SK-N-SH (cell line): ENCODE data around the gene TRNP1. TPM values are rescaled to one million over a fixed set of nuclear protein-coding genes. Genes with fewer than 3 reads are reported as not detected.

Experiments
- CTCF ChIA-PET: fragments of 300-600, 350-600 bp; formaldehyde crosslinking; extraction: SDS; loops from one replicate; lab custom pipeline; 2021; lab: Yijun Ruan, JAX
- POLR2A ChIA-PET: fragments of 350-600 bp; sonication (Branson Sonifier 250); formaldehyde crosslinking; extraction: SDS; loops from one replicate; lab custom pipeline; 2020; ENCODE audit warnings: antibody characterized with exemption, inconsistent platforms; lab: Yijun Ruan, JAX
- DNase-seq: peaks from one replicate; pipeline ENCODE4 v3.0.0; 2012
- H2AFZ ChIP-seq: fragments of 200-600 bp; sonication (generic); 2 replicates; pipeline ENCODE4 v1.8.1; 2016; ENCODE audit warnings: antibody characterized with exemption, mild to moderate bottlenecking, low read depth
- H3F3A ChIP-seq: fragments of 200-600 bp; sonication (generic); replicated peaks from 2 replicates; pipeline ENCODE3; 2016; ENCODE audit warnings: antibody characterized with exemption, mild to moderate bottlenecking; ENCODE audit not compliant: insufficient read depth
- H3K27ac ChIP-seq, 2 experiments: fragments of 200-500 bp in 1 of 2; fragments of 200-600 bp in 1 of 2; sonication (Bioruptor generic) in 1 of 2; sonication (generic), shearing (Covaris generic) in 1 of 2; 2 replicates each; pipeline versions ENCODE4 v1.5.1 to v1.6.1; 2014 to 2016; ENCODE audit warnings: low read depth in 2 of 2, inconsistent platforms in 1 of 2, low read length in 1 of 2, mild to moderate bottlenecking in 1 of 2, mixed read lengths in 1 of 2
- H3K27me3 ChIP-seq: fragments of 200-600 bp; sonication (generic), shearing (Covaris generic); 2 replicates; pipeline ENCODE4 v1.6.1; 2016; ENCODE audit warnings: mixed run types; ENCODE audit not compliant: insufficient read depth
- H3K36me3 ChIP-seq, 2 experiments: fragments of 200-500 bp in 1 of 2; fragments of 200-600 bp in 1 of 2; sonication (Bioruptor generic) in 1 of 2; sonication (generic) in 1 of 2; replicated peaks in 1 of 2; 2 replicates each; pipeline versions ENCODE3 to v1.5.1; 2014 to 2016; ENCODE audit warnings: low read length in 1 of 2, mild to moderate bottlenecking in 1 of 2; ENCODE audit not compliant: insufficient read depth in 2 of 2, control insufficient read depth in 1 of 2
- H3K4me1 ChIP-seq, 2 experiments: fragments of 200-500 bp in 1 of 2; fragments of 200-600 bp in 1 of 2; sonication (Bioruptor generic) in 1 of 2; sonication (generic), shearing (Covaris generic) in 1 of 2; 2 replicates each; pipeline versions ENCODE4 v1.5.1 to v1.6.1; 2014 to 2016; ENCODE audit warnings: low read depth in 1 of 2, low read length in 1 of 2, mixed run types in 1 of 2; ENCODE audit not compliant: insufficient read depth in 2 of 2, control insufficient read depth in 1 of 2
- H3K4me2 ChIP-seq: fragments of 200-600 bp; sonication (generic), shearing (Covaris generic); 2 replicates; pipeline ENCODE4 v1.6.1; 2017; ENCODE audit warnings: mixed run types
- H3K4me3 ChIP-seq, 2 experiments: fragments of 200-500 bp in 1 of 2; fragments of 200-600 bp in 1 of 2; sonication (Bioruptor generic) in 1 of 2; sonication (generic), shearing (Covaris generic) in 1 of 2; 2 replicates each; pipeline versions ENCODE4 v1.5.1 to v1.8.1; 2014 to 2016; ENCODE audit warnings: low read depth in 2 of 2, inconsistent platforms in 1 of 2, low read length in 1 of 2, mild to moderate bottlenecking in 1 of 2, mixed read lengths in 1 of 2, moderate library complexity in 1 of 2
- H3K79me2 ChIP-seq: fragments of 200-600 bp; sonication (generic); 2 replicates; pipeline ENCODE4 v1.8.1; 2017; ENCODE audit warnings: mild to moderate bottlenecking; ENCODE audit not compliant: insufficient read depth
- H3K9ac ChIP-seq: fragments of 200-600 bp; sonication (generic); 2 replicates; pipeline ENCODE4 v1.6.1; 2017; ENCODE audit warnings: mixed run types
- H3K9me2 ChIP-seq: fragments of 200-600 bp; sonication (generic); 2 replicates; pipeline ENCODE4 v1.6.1; 2017; ENCODE audit warnings: mixed run types
- H3K9me3 ChIP-seq: fragments of 200-600 bp; sonication (generic); 2 replicates; pipeline ENCODE4 v1.6.1; 2017; ENCODE audit warnings: mixed run types, mild to moderate bottlenecking, moderate library complexity
- H4K20me1 ChIP-seq: fragments of 200-600 bp; sonication (generic); 2 replicates; pipeline ENCODE4 v1.6.1; 2017; ENCODE audit warnings: mild to moderate bottlenecking, mixed run types; ENCODE audit not compliant: insufficient read depth
- CHD2 ChIP-seq: fragments of 150-350 bp; IDR thresholded peaks from 2 replicates; pipeline ENCODE4 v1.6.1; 2018; ENCODE audit warnings: low read length; ENCODE audit not compliant: partially characterized antibody
- EZH2phosphoT487 ChIP-seq: fragments of 200-600 bp; sonication (generic); IDR thresholded peaks from 2 replicates; pipeline ENCODE4 v1.6.1; 2017; ENCODE audit warnings: low read depth, mixed run types, mild to moderate bottlenecking, antibody characterized with exemption, moderate library complexity, borderline replicate concordance
- FOSL2 ChIP-seq: IDR thresholded peaks from 2 replicates; pipeline ENCODE4 v1.4.0; 2012; ENCODE audit warnings: low read depth, mild to moderate bottlenecking, moderate library complexity, borderline replicate concordance
- FOXJ3 ChIP-seq: sonication (generic); formaldehyde crosslinking; IDR thresholded peaks from 2 replicates; pipeline ENCODE4 v1.5.1; 2020; ENCODE audit warnings: mild to moderate bottlenecking, missing genetic modification reagents
- FOXM1 ChIP-seq: IDR thresholded peaks from 2 replicates; pipeline ENCODE4 v1.4.0; 2012; ENCODE audit warnings: low read depth, mild to moderate bottlenecking
- GATA2 ChIP-seq: sonication (generic); formaldehyde crosslinking; IDR thresholded peaks from 2 replicates; pipeline ENCODE4 v1.5.0; 2020; ENCODE audit warnings: mild to moderate bottlenecking, missing genetic modification reagents
- JUND ChIP-seq: IDR thresholded peaks from 2 replicates; pipeline ENCODE4 v1.4.0; 2012
- MXI1 ChIP-seq: IDR thresholded peaks from 2 replicates; pipeline ENCODE4 v1.6.1; 2012; ENCODE audit warnings: mild to moderate bottlenecking, low read depth, low read length, improper control_type of control experiment
- NFIC ChIP-seq: IDR thresholded peaks from 2 replicates; pipeline ENCODE4 v1.4.0; 2012; ENCODE audit warnings: borderline replicate concordance
- NRF1 ChIP-seq: IDR thresholded peaks from 2 replicates; pipeline ENCODE4 v1.6.1; 2012; ENCODE audit warnings: low read depth, mild to moderate bottlenecking, low read length
- POLR2AphosphoS5 ChIP-seq: IDR thresholded peaks from 2 replicates; pipeline ENCODE4 v1.6.1; 2012; ENCODE audit warnings: low read depth, low read length
- RAD21 ChIP-seq: IDR thresholded peaks from 2 replicates; pipeline ENCODE4 v1.6.1; 2012; ENCODE audit warnings: mild to moderate bottlenecking, low read length
- RXRA ChIP-seq: IDR thresholded peaks from 2 replicates; pipeline ENCODE4 v1.4.0; 2012; ENCODE audit warnings: low read depth, mild to moderate bottlenecking, borderline replicate concordance
- SMC3 ChIP-seq: IDR thresholded peaks from 2 replicates; pipeline ENCODE4 v1.6.1; 2012; ENCODE audit warnings: low read depth, low read length, improper control_type of control experiment
- TCF12 ChIP-seq: IDR thresholded peaks from 2 replicates; pipeline ENCODE4 v1.4.0; 2012
- TEAD4 ChIP-seq: IDR thresholded peaks from 2 replicates; pipeline ENCODE4 v1.4.0; 2012; ENCODE audit warnings: mild to moderate bottlenecking, borderline replicate concordance; ENCODE audit not compliant: insufficient read depth
- YY1 ChIP-seq: IDR thresholded peaks from 2 replicates; pipeline ENCODE4 v1.4.0; 2012; ENCODE audit warnings: low read depth, mild to moderate bottlenecking
- WGBS: methylation state at CpG from one replicate; pipeline ENCODE4 v1.1.6; 2017; ENCODE audit warnings: low lambda C conversion rate; 5-methylcytosine and 5-hydroxymethylcytosine counted together
- polyA plus RNA-seq, 3 experiments: library from polyadenylated mRNA; depleted of rRNA; stranded (reverse); fragments of >200 nt; gene quantifications; 2 replicates each; pipeline ENCODE4 v1.2.3, GENCODE V29; 2012
- TF ChIP-seq, protein P1 (sequence below): fragments of 150-350 bp; IDR thresholded peaks from 2 replicates; pipeline ENCODE4 v1.6.1; 2017; ENCODE audit warnings: antibody characterized with exemption, low read length, low read depth, borderline replicate concordance
- TF ChIP-seq, protein P2 (sequence below): IDR thresholded peaks from 2 replicates; pipeline ENCODE4 v1.4.0; 2012; ENCODE audit warnings: low read depth, borderline replicate concordance
- TF ChIP-seq, protein P3 (sequence below): fragments of 150-350 bp; IDR thresholded peaks from 2 replicates; pipeline ENCODE4 v1.6.1; 2016; ENCODE audit warnings: mild to moderate bottlenecking, low read depth, low read length

TRNP1 gene
- polyA plus RNA-seq, 1 of the 3 experiments (the other 2 are of a cell fraction), result 8.8 TPM

DNA sequence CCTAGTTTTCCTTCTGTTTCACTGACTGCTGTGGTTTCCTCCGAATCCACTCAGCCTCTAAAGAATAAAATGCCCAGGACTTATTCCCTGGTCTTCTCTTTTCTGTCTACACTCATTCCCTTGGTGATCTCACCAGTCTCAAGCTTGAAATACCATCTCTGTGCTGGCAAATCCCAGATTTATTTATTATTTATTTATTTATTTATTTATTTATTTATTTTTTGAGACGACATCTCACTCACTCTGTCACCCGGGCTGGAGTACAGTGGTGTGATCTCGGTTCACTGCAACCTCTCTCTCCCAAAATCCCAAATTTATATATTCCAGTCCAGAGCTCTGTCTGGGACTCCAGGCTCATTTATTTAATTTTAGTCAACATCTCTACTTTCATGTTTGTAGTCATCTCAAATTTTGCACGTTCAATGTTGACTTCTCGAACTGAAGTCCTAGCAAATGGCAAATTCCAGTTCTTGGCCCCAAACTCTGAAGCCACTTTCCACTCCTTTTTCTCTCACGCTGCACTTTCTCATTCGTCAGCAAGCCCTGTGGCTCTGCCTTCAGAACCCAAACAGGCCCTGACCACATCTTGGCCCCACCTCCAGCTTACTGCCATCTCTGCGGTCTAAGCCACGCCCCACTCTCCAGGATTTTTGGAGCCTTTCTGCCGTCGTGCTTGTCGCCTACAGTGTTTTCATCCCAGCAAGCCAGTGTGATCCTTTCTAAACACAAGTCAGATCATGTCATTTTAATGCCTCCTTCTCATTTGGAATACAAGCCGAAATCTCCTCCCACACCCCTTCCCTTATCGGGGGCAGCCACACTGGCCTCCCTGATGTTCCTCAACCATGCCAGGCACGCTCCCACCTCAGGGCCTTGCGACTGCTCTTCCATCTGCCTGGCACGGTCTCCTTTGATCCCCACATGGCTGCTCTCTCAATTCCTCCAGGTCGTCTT lies 33.4 kb downstream of the TRNP1 start:
- no peak overlapping the region for H3K27ac ChIP-seq

More for the DNA sequence above, 33.4 kb downstream of the TRNP1 start:
- POLR2A ChIA-PET, result no interaction called here
- Histone ChIP-seq H3F3A (no peaks in the 10 kb centered on the region), H3K36me3 (no peaks in the 10 kb centered on the region), H3K4me1 (no peaks in the 10 kb centered on the region), H3K79me2 (no peaks in the 10 kb centered on the region), H2AFZ (no peak overlapping the region), H3K4me2 (no peak overlapping the region), H3K9ac (no peak overlapping the region), H3K4me3 (no peak overlapping the region), H3K9me3 (no peaks in the 10 kb centered on the region), H4K20me1 (no peaks in the 10 kb centered on the region), H3K9me2 (no peaks in the 10 kb centered on the region), H3K27me3 (no peaks in the 10 kb centered on the region)
- no peak for DNase-seq
- CTCF ChIA-PET, result interaction anchor here (13.3 to 38.3 kb wide), 2 partner anchors 18 to 66 kb away, joined by 123 to 1084 read pairs; no protein-coding TSS in a partner anchor
- TF ChIP-seq YY1 (no peak), TEAD4 (no peak), MXI1 (no peak), NRF1 (no peak), RXRA (no peak), GATA2 (no peak), RAD21 (no peak), POLR2AphosphoS5 (no peak), FOXJ3 (CRISPR knock-in tag) (no peak), EZH2phosphoT487 (no peak), TCF12 (no peak), JUND (no peak), CHD2 (no peak), NFIC (no peak), FOXM1 (no peak), FOSL2 (no peak), SMC3 (no peak)
- TF ChIP-seq, protein P1, sequence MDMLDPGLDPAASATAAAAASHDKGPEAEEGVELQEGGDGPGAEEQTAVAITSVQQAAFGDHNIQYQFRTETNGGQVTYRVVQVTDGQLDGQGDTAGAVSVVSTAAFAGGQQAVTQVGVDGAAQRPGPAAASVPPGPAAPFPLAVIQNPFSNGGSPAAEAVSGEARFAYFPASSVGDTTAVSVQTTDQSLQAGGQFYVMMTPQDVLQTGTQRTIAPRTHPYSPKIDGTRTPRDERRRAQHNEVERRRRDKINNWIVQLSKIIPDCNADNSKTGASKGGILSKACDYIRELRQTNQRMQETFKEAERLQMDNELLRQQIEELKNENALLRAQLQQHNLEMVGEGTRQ, result no peak
- TF ChIP-seq, protein P2, sequence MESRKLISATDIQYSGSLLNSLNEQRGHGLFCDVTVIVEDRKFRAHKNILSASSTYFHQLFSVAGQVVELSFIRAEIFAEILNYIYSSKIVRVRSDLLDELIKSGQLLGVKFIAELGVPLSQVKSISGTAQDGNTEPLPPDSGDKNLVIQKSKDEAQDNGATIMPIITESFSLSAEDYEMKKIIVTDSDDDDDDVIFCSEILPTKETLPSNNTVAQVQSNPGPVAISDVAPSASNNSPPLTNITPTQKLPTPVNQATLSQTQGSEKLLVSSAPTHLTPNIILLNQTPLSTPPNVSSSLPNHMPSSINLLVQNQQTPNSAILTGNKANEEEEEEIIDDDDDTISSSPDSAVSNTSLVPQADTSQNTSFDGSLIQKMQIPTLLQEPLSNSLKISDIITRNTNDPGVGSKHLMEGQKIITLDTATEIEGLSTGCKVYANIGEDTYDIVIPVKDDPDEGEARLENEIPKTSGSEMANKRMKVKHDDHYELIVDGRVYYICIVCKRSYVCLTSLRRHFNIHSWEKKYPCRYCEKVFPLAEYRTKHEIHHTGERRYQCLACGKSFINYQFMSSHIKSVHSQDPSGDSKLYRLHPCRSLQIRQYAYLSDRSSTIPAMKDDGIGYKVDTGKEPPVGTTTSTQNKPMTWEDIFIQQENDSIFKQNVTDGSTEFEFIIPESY, result no peak
- TF ChIP-seq, protein P3, sequence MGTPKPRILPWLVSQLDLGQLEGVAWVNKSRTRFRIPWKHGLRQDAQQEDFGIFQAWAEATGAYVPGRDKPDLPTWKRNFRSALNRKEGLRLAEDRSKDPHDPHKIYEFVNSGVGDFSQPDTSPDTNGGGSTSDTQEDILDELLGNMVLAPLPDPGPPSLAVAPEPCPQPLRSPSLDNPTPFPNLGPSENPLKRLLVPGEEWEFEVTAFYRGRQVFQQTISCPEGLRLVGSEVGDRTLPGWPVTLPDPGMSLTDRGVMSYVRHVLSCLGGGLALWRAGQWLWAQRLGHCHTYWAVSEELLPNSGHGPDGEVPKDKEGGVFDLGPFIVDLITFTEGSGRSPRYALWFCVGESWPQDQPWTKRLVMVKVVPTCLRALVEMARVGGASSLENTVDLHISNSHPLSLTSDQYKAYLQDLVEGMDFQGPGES, result no peak
- WGBS, result 89% methylated on average over 19 of the region's 19 CpGs
